ENCODE results near the gene FICD.

Gene FICD

GRCh38 chr12:108567406-108568337, 52.6 kb downstream of the FICD start:
- peak; percentile 3 for DNase-seq

- peak; percentile 89 for DNase-seq
Measured at GRCh38 chr12:108568338-108569154, 53.5 kb downstream of the FICD start.

All from NCI-H510A treated with DMSO at 0.1 percent for 48 hours (cell line).